Stimulated activated CD4-positive, alpha-beta T cell treated with anti-CD3 and anti-CD28 coated beads, Interleukin-12 subunit alpha, Interleukin-12 subunit beta, amount 100 ng/mL, for 4 hours (primary cell): ENCODE measurements around the gene MIR17HG.
"Not testable (repeated sequence)": the region's sequence is repeated elsewhere in the genome, so short reads cannot be mapped to it uniquely, and the experiment has no call there.

Experiments
- DNase-seq: peaks from one replicate; pipeline ENCODE4 v3.0.0-alpha.2; 2020

Gene MIR17HG

DNA sequence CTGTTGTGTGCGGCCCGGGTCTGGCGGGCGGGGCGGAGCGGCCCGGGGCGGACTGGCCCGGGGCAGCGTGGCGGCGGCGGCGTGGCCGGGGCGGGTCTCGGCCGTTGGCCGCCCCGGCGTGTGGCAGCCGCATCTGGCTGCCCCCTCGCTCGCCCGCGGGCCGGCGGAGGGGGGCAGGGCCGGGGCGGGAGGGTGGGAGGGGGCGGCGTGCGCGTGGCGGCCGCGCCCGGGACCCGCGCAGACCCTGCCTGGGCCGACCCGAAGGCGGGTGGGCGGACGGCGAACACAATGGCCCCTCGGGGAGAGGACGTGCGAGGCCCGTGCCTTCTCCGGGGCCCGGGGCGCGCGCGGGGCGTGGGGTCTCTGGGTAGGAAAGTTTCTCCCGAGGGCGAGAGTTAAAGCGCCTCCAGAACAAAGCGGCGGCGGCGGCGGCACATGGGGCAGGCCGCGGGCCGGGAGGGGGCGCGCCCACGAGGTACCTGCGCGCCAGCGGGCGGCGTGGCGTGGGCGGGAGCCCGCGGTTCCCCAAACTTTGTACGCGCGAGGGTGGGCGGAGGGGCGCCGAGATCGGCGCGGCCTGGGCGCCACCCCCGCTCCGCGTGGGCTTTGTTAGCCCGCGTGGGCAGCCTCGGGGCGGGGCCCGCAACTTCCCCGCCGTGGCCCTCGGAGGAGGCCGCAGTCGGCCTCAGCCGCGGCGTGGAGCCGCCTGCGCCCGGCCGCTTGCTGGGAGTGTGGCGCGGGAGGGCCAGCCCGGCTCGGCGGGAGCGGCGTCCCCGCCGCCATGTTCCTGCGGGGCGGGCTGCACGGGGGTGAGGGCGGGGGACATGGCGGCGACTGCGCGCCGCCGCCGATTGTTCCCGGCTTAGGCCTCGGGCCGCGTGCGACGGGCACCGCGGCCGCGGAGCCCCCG, 764 bp downstream of the MIR17HG start:
- peak; percentile 81 for DNase-seq

DNA sequence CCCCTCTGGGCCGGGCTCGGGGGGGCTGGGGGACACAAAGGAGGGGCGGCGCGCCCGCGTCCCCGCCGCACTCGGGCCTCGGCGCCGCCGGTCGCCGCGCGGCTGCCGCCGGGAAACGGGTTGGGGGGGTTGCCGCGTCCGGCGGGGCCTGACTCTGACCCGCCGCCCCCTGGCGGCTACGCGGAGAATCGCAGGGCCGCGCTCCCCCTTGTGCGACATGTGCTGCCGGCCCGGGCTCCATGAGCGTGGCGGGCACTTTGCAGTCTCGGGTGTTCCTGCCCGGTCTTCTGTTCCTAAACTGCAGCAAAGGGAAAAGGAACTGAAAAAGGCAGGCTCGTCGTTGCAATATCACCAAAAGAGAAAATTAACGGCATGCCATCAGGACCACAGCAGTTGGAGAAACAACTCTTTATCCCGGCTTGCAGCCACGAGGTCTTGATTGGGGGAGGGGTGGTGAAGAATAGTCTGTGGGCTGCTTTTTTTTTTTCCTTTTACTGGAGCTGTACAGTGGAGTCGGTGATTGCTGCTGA, 1.5 kb downstream of the MIR17HG start:
- peak; percentile 94 for DNase-seq

DNA sequence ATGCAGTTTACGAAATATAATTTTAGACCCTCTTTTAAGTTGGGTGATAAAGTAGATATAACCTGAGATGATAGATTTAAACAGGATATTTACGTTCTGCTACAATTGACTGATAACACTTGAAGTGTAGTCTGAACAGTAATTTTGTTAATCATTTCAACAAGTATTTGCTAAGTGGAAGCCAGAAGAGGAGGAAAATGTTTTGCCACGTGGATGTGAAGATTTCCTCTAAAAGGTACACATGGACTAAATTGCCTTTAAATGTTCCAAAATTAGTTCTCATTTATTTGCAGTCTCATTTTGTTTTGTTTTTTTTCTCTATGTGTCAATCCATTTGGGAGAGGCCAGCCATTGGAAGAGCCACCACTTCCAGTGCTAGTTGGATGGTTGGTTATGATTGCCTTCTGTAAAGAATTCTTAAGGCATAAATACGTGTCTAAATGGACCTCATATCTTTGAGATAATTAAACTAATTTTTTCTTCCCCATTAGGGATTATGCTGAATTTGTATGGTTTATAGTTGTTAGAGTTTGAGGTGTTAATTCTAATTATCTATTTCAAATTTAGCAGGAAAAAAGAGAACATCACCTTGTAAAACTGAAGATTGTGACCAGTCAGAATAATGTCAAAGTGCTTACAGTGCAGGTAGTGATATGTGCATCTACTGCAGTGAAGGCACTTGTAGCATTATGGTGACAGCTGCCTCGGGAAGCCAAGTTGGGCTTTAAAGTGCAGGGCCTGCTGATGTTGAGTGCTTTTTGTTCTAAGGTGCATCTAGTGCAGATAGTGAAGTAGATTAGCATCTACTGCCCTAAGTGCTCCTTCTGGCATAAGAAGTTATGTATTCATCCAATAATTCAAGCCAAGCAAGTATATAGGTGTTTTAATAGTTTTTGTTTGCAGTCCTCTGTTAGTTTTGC, 2.8 kb downstream of the MIR17HG start:
- DNase-seq, result no peak

DNA sequence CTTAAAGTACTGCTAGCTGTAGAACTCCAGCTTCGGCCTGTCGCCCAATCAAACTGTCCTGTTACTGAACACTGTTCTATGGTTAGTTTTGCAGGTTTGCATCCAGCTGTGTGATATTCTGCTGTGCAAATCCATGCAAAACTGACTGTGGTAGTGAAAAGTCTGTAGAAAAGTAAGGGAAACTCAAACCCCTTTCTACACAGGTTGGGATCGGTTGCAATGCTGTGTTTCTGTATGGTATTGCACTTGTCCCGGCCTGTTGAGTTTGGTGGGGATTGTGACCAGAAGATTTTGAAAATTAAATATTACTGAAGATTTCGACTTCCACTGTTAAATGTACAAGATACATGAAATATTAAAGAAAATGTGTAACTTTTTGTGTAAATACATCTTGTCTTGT, 3.6 kb downstream of the MIR17HG start:
- no peak for DNase-seq

DNA sequence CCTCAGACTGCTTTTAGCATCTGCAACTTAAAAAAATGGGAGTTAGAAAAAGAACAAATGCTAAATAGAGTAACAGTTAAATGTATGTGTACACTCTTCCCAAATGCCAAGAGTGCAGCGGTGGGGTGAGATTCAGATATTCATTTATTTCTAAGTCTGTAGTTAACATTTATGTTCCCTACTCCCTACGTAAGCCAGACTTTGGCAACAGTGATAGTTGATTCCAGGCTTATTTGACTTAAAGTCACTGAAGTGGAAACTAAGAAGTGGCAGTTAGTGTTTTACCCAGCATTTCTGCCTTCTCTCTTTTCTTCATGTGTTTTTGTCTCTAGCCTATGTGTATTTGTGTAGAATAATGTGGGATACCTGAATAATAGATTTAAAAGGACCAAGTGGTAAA, 4.5 kb downstream of the MIR17HG start:
- DNase-seq, result no peak

DNA sequence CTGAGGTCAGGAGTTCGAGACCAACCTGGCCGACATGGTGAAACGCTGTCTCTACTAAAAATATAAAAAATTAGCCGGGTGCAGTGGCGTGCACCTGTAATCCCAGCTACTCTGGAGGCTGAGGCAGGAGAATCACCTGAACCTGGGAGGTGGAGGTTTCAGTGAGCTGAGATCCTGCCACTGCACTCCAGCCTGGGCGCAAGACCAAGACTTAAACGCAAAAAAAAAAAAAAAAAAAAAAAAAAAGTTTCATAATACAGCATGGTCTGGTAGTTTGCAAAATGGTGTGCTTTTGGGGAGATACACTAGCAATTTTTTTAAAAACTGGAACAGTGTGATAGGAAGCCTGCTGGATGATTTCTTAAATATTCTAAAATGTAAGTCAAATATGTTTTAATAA, 5.4 kb downstream of the MIR17HG start:
- DNase-seq, result not testable (repeated sequence)

DNA sequence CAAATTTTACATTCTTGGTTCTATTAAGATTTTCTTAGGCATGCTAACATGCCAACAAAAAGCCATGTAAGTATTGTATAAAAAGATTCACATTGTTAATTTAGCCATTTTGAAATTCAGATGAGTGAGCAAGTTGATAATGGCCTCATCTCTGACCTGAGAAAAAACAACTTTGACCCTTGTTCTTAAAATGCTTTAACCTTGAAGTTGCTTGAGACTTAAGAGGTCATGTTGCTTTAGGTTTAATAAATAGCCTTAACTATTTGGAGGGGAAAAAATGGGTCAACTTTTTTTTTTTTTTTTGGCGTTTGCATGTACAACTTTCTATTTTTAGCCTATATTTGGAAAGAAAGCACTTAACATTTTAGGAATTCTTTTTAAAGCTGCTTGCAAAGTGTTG, 6.0 kb downstream of the MIR17HG start:
- DNase-seq, result no peak

DNA sequence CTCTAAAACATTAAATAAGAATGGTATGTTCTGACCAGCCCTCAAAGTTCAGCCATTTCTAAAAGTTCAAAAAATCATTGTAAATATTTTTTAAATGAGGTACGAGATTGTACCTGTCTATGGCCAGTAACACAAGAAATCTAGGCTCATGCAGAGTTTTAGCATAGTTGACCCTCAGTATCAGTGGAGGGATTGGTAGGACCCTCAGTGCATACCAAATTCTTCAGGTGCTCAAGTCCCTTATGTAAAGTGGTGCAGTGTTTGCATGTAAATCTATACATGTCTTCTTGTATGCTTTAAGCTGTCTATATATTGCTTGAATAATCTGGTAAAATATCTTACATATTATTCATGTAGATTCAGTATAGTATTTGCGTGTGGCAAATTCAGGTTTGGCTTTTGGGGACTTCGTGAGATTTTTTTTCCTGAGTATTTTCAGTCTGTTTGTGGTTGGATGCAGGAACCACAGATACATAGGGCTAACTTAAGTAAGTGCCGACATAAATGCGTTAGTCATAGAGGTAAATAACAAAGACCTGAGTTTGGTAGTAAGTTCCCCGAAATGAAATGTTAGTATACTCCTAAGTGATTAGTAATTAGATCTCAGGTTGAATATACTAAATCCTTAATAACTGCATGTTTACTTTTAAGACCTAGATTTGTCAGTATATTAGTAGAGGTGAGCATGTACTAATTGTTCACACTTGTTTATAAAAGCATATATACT, 7.8 kb downstream of the MIR17HG start:
- DNase-seq, result no peak

DNA sequence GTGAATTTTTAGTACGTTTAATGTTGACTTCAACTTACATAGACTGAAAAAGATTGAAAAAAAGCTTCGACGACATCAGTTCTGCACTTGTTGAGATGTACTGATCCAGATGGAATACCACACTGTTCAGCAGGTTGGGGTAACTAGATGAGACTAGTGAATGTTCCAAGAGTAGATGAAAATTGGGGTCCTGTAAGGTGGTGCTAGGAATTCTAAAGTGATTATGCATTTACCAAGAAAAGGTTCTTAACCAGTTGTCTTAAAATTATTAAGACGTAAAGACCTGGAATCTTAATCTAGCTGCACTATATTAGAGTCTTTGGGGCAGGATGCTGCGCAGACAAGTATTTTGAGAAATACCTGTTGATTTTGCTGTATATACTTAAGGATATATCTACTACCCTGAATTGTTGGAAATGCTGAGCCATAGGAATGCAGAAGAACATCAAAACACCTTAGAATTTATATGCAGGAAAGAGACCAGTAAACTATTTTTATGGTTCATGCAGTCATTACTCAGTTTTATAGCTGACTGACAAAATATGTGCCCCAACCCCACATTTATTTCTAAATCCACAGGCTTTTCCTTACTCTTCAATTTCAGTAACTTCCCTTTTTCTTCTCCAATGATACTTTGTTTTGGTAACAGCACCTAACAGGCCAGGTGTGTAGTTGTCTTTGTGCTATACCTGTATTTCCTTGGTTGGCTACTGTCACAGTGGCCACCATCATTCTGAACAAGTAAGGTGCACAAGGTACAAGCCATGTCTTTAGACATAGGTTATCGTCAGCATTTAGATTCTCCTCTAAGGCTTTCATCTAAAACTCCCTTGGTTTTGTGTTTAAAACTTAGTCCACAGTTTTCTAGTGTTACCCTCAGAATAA, 8.6 kb downstream of the MIR17HG start:
- DNase-seq, result no peak

DNA sequence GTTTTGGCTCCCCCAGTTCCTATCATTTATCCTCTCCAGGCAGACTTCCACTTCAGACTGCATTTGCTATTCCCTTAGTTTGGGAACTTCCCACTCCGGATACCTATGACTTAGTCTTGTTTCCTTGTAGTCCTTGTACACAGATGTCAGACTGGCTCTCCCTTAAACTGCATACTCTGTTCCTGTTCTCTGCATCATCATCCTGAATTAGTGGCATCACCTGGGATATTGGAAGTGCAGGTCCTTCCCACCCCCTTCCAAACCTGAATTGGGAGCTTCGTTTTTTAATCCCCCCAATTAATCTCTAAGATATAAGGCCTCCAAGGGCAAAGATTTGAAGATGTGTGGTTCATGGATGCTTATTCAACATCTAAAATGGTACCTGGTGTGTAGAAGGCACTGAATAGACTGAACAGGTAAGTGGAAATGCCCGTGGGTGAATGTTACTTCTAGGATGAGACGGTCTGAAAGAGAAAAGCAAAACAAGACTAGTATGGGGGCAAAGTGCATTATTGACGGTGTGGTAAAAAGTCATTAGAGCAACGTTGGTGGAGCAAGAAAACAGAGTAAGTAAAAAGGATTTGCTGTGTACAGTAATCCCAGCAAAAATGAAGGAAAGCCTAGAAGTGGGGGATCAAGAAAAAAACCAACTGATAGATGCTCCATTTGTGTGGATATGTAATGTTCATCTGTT, 9.6 kb downstream of the MIR17HG start:
- no peak for DNase-seq

DNA sequence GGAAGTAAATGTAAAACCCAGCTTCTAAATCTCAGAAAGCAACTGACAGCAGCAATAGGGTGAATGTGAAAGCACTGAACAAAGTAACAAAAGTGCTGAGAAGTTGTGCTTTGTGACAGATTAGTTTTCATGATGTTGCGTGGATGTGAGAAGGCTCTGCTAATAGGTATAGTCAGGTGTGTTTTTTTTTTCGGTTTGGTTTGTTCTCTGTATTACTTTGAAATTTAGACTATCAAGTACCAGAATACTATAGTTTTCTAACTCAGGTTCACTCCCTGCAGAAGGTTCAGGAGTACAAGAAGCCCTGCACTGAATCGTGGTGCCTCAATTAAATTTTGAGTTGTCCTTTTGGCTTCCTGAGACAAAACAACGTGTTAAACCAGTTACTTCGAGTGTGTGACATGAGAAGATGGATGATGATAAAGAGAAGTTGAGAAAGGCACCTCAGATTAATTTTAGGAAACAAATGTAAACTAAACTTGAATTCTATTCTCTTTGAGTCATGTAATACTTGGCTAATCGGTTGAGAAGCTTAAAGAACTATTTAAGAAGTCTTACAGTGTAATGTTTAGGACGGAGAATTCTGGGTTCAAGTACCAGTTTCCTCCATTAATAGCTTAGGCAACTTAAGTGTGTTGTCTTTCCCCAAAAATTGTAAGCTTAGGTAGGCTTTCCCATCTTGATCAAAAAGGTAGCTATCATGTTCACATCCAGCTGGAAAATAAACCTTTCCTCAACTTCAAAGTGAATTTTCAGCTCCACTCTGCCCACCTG, 10.3 kb downstream of the MIR17HG start:
- no peak for DNase-seq

DNA sequence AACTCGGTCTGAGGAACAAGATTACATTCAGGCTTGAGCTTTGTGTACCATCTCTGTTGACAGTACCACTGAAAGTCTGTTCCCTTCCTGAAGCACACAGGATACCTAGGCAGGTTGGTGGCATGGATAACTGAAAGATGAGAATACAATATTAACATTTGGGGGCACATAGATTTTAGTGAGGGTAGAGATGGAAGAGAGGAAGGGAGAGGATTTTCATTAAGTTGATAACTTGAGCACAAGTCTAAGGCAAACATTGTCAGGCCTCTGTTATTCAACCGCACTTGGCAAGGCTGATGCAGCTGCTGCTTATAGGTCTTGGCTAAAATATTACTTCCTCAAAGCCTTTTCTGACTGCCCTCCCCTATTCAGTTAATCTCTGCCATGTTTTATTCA, 10.9 kb downstream of the MIR17HG start:
- no peak for DNase-seq

DNA sequence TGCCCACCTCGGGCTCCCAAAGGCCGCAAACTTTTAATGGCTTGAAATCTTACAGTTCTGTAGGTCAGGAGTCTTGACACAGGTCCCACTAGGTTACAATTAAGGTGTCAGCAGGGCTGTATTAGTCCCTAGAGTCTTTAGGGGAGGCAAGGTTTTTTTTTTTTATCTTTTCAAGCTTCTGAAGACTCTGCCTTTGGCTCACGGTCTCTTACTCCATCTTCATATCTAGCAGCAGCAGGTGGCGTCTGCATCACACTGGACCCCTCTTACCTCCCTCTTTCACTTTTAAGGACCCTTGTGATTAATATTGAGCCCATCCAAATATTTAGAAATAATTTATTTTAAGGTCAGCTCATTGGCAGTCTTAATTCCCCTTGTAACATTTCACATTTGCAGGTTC, 11.6 kb downstream of the MIR17HG start:
- no peak for DNase-seq

DNA sequence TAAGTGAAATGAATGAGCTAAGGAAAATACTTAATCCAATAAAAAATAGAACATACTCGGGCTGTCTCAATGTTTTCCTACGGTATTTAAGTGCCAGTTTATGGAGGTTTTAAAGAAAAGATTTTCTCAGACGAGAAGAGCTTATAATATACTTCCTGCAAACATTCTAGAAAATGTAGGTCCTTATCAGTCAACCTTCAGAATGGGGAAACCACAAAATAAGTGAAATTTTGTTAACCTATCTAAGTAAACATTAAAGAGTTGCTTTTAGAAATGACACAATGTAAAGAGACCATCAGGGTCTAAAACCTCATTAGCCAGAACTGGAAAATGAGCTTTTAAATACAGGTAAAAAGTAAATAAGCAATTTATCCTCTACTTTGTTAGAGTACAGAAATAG, 12.1 kb downstream of the MIR17HG start:
- no peak for DNase-seq

DNA sequence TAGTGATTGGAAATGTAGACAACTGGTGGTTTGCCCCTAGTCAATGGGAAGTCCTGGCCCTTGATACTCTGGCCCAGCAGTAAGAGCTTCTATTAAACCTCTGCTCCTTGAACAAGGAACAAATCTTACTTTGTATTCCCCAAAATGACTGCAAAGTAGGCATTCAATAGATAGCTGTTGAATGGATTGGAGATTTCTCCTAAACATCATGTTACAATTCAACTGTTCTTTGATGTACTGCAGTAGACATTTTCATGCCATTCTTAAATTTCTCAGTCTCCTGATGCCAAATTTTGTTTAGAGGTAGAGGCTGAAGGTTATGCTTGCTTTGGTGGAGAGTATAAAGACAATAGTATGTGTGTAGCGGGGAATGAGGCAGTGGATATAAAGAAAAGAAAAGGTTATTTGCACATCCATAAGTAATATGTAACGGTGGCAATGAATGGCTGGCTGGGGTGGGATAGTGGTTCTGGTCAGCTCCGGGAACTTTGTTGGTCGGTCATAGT, 12.8 kb downstream of the MIR17HG start:
- DNase-seq, result no peak

DNA sequence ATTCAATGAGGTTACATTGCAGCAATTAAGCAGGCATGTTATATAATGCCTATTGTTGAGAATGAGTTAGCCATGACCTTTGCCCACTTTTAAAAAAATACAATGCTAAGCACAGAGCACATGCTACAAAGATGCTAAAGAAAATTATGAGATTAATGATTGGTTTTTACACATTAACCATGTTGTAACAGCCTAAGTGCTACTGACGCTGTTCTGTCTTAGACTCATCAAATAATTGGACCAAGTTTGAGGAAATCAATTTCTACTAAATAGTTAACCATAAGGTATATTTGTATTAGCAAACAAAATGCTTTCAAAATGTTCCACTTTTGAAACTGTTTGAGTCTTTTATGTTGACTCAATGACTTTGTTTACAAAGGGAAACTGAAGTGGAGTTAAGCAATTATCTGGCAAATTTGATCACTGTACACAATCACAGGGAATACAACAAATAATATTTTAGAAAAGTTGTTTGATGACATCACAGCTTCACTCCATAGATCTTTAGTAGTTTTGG, 14.3 kb downstream of the MIR17HG start:
- no peak for DNase-seq

DNA sequence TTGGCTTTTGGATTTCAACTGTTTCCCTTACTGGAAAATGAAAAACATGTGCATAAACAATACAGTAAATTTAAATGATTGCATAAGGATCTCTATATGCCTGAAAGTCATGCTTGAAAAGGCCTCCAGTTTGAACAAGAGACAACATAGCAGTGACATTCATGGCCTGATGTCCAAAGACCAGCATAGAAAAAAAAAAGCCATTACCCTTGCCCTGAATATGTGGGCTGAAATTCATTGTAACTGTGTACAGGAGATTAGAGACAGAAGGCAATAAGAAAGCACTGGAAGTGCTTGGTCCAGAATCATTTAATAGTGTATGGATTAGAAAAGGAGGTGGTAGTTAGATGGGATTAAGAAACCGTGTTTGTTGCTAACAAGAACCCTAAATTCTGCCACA, 15.4 kb downstream of the MIR17HG start:
- DNase-seq, result no peak

DNA sequence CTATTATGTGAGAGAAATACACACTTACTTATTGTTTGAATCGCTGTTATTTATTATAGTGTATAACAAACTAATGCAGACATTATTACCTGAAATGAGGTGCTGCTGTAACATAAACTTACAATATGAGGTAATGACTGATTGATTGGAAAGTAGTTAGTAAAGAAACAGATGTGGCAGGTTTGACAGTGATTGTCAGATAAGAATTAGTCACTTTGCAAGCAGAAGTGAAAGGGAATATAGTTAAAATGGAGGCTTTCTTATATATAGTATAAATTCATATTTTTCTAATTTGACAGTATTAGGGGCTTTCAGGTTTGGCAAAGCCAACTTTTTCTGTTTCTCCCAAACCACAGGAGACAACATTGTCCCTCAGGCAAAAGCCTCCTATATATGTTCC, 20.6 kb downstream of the MIR17HG start:
- DNase-seq, result no peak

DNA sequence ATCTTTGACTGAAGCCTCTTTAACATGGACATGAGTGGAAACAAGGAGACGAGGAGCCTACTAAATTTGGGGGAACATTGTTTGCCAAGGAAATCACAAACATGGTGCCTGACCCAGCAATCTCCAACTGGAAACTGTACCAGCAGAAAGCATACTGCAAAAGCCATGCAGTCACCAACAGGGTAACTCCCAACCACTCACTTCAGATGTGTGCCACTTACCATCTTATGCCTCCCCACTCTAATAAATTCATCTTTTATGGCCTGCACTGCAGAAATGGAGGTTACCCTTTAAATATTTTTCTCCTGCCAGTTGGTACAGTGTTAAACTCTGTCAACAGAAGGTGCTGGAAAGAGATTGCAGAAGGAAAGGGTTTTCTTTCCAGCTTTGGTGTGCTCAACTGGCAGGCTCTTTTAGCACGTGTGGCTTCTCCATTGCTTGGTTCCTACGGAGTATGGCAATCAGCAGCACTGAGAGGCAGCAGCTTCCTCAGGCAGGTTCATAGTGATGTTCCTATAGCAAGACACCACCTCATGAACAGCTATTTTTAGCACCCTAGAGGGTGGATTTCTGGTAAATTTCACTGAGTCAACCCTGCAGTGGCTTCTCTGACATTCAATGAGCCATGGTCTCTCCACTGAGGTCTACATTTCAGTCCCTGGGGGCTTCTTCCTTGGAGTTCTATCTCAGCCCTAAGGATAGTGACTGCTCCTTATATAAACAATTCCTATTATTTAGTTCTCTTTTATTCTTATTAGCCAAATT, 21.4 kb downstream of the MIR17HG start:
- DNase-seq, result no peak
